Kidney epithelial cell (primary cell): ENCODE data around the gene LRFN5. TPM values are rescaled to one million over a fixed set of nuclear protein-coding genes. Genes with fewer than 3 reads are reported as not detected.
A peak's percentile ranks its signal among the peaks of the same experiment; 100 is the strongest.
"Not testable (repeated sequence)": the region's sequence is repeated elsewhere in the genome, so short reads cannot be mapped to it uniquely, and the experiment has no call there.

ENCODE experiments used
- DNase-seq: peaks from one replicate; pipeline ENCODE4 v3.0.0-alpha.2; 2010; ENCODE audit warnings: low read depth
- H3K27me3 ChIP-seq: 2 replicates; pipeline ENCODE4 v1.6.0; 2011; ENCODE audit warnings: low read length; ENCODE audit not compliant: control insufficient read depth, insufficient read depth
- H3K36me3 ChIP-seq: 2 replicates; pipeline ENCODE4 v1.5.1; 2011; ENCODE audit warnings: low read length; ENCODE audit not compliant: control insufficient read depth, insufficient read depth
- H3K4me3 ChIP-seq: 2 replicates; pipeline ENCODE4 v1.5.1; 2011; ENCODE audit warnings: low read depth, mild to moderate bottlenecking, control low read depth, low read length
- CTCF ChIP-seq: IDR thresholded peaks from 2 replicates; pipeline ENCODE4 v1.5.1; 2011; ENCODE audit warnings: mild to moderate bottlenecking, moderate library complexity, low read length, control low read depth, inconsistent platforms; ENCODE audit not compliant: insufficient read depth, poor library complexity, severe bottlenecking
- total RNA-seq: library from RNA; depleted of rRNA; stranded (reverse); fragments of >200 nt; gene quantifications from 2 replicates; pipeline ENCODE4 v1.2.3, GENCODE V29; 2015

LRFN5 gene
- total RNA-seq, 1 donor from 2014 or later, result 3.5 TPM

- DNase-seq, result no peak
- H3K36me3 ChIP-seq, result no peaks in the 10 kb centered on the region
- TF ChIP-seq CTCF, result no peak
- H3K4me3 ChIP-seq, result no peak overlapping the region
- no peaks in the 10 kb centered on the region for H3K27me3 ChIP-seq
These were observed 9.0 kb upstream of the LRFN5 start for GRCh38 chr14:41597647-41598046.

GRCh38 chr14:41599805-41600385, 6.8 kb upstream of the LRFN5 start:
- not testable (repeated sequence) for H3K4me3 ChIP-seq, DNase-seq, H3K27me3 ChIP-seq, H3K36me3 ChIP-seq

GRCh38 chr14:41604721-41605531, 1.8 kb upstream of the LRFN5 start:
- H3K27me3 ChIP-seq, result peaks cover 17% of the 10 kb centered on the region
- TF ChIP-seq CTCF, result no peak
- H3K36me3 ChIP-seq, result no peaks in the 10 kb centered on the region
- no peak for DNase-seq
- H3K4me3 ChIP-seq, result peak overlapping the region; percentile 69

- DNase-seq, result no peak
- peak overlapping the region; percentile 69 for H3K4me3 ChIP-seq
- TF ChIP-seq CTCF, result no peak
- H3K27me3 ChIP-seq, result peaks cover 19% of the 10 kb centered on the region
- no peaks in the 10 kb centered on the region for H3K36me3 ChIP-seq
These were observed 960 bp upstream of the LRFN5 start for GRCh38 chr14:41605550-41606281.

GRCh38 chr14:41606282-41606531, 469 bp upstream of the LRFN5 start:
- no peak for DNase-seq
- Histone ChIP-seq H3K36me3 (no peaks in the 10 kb centered on the region), H3K27me3 (peaks cover 19% of the 10 kb centered on the region), H3K4me3 (peak overlapping the region; percentile 69)
- TF ChIP-seq CTCF, result no peak

- TF ChIP-seq CTCF, result no peak
- DNase-seq, result no peak
- Histone ChIP-seq H3K4me3 (peak overlapping the region; percentile 69), H3K27me3 (peaks cover 19% of the 10 kb centered on the region), H3K36me3 (no peaks in the 10 kb centered on the region)
These were observed 664 bp downstream of the LRFN5 start for GRCh38 chr14:41607304-41607775.
